Rectal smooth muscle tissue (tissue), 1 donor: ENCODE results near the gene IFT43.
A peak's percentile ranks its signal among the peaks of the same experiment; 100 is the strongest.

Experiments
- H3K27ac ChIP-seq: one replicate; pipeline ENCODE4 v1.7.0; 2013; ENCODE audit warnings: low read depth, low read length, inconsistent platforms
- H3K27me3 ChIP-seq: one replicate; pipeline ENCODE4 v1.7.0; 2013; ENCODE audit warnings: low read length; ENCODE audit not compliant: control insufficient read depth, insufficient read depth
- H3K36me3 ChIP-seq: one replicate; pipeline ENCODE4 v1.7.0; 2013; ENCODE audit warnings: low read length; ENCODE audit not compliant: control insufficient read depth, insufficient read depth
- H3K4me1 ChIP-seq: one replicate; pipeline ENCODE4 v1.7.0; 2013; ENCODE audit warnings: low read length; ENCODE audit not compliant: control insufficient read depth, insufficient read depth
- H3K4me3 ChIP-seq: one replicate; pipeline ENCODE4 v1.7.0; 2013; ENCODE audit warnings: low read length
- H3K9ac ChIP-seq: one replicate; pipeline ENCODE4 v1.7.0; 2013; ENCODE audit warnings: low read length

The IFT43 gene

GRCh38 chr14:76090616-76091391, 105.2 kb downstream of the IFT43 start:
- Histone ChIP-seq H3K27me3 (no peaks in the 10 kb centered on the region), H3K36me3 (no peaks in the 10 kb centered on the region), H3K9ac (no peak overlapping the region), H3K4me3 (no peak overlapping the region), H3K27ac (no peak overlapping the region), H3K4me1 (no peaks in the 10 kb centered on the region)

GRCh38 chr14:76093077-76093476, 107.5 kb downstream of the IFT43 start:
- Histone ChIP-seq H3K27ac (no peak overlapping the region), H3K4me1 (no peaks in the 10 kb centered on the region), H3K9ac (no peak overlapping the region), H3K36me3 (no peaks in the 10 kb centered on the region), H3K4me3 (no peak overlapping the region), H3K27me3 (no peaks in the 10 kb centered on the region)

GRCh38 chr14:76096257-76096656, 110.7 kb downstream of the IFT43 start:
- peaks cover 14% of the 10 kb centered on the region for H3K4me1 ChIP-seq
- no peak overlapping the region for H3K27ac ChIP-seq
- no peak overlapping the region for H3K4me3 ChIP-seq
- H3K36me3 ChIP-seq, result no peaks in the 10 kb centered on the region
- no peak overlapping the region for H3K9ac ChIP-seq
- no peaks in the 10 kb centered on the region for H3K27me3 ChIP-seq

- Histone ChIP-seq H3K9ac (no peak overlapping the region), H3K36me3 (no peaks in the 10 kb centered on the region), H3K4me1 (peaks cover 27% of the 10 kb centered on the region), H3K27ac (no peak overlapping the region), H3K27me3 (no peaks in the 10 kb centered on the region), H3K4me3 (no peak overlapping the region)
These were observed 112.0 kb downstream of the IFT43 start for GRCh38 chr14:76097547-76097946.

GRCh38 chr14:76098047-76098446, 112.5 kb downstream of the IFT43 start:
- Histone ChIP-seq H3K9ac (no peak overlapping the region), H3K4me3 (no peak overlapping the region), H3K27ac (no peak overlapping the region), H3K36me3 (no peaks in the 10 kb centered on the region), H3K4me1 (peaks cover 31% of the 10 kb centered on the region), H3K27me3 (no peaks in the 10 kb centered on the region)

GRCh38 chr14:76098916-76099675, 113.5 kb downstream of the IFT43 start:
- Histone ChIP-seq H3K27me3 (no peaks in the 10 kb centered on the region), H3K27ac (peak overlapping the region; percentile 95), H3K4me3 (no peak overlapping the region), H3K9ac (no peak overlapping the region), H3K4me1 (peaks cover 31% of the 10 kb centered on the region), H3K36me3 (no peaks in the 10 kb centered on the region)

- no peak overlapping the region for H3K4me3 ChIP-seq
- no peaks in the 10 kb centered on the region for H3K27me3 ChIP-seq
- H3K9ac ChIP-seq, result no peak overlapping the region
- peaks cover 31% of the 10 kb centered on the region for H3K4me1 ChIP-seq
- H3K27ac ChIP-seq, result peak overlapping the region; percentile 95
- no peaks in the 10 kb centered on the region for H3K36me3 ChIP-seq
These were observed 114.7 kb downstream of the IFT43 start for GRCh38 chr14:76100236-76100635.

- no peaks in the 10 kb centered on the region for H3K27me3 ChIP-seq
- H3K4me3 ChIP-seq, result peak overlapping the region; percentile 36
- peaks cover 31% of the 10 kb centered on the region for H3K4me1 ChIP-seq
- H3K9ac ChIP-seq, result no peak overlapping the region
- no peaks in the 10 kb centered on the region for H3K36me3 ChIP-seq
- peak overlapping the region; percentile 95 for H3K27ac ChIP-seq
These were observed 116.1 kb downstream of the IFT43 start for GRCh38 chr14:76101391-76102379.

GRCh38 chr14:76104802-76105355, 119.3 kb downstream of the IFT43 start:
- no peaks in the 10 kb centered on the region for H3K27me3 ChIP-seq
- H3K4me3 ChIP-seq, result no peak overlapping the region
- H3K4me1 ChIP-seq, result peaks cover 25% of the 10 kb centered on the region
- H3K36me3 ChIP-seq, result no peaks in the 10 kb centered on the region
- H3K27ac ChIP-seq, result no peak overlapping the region
- no peak overlapping the region for H3K9ac ChIP-seq

GRCh38 chr14:76106188-76106587, 120.6 kb downstream of the IFT43 start:
- Histone ChIP-seq H3K4me3 (no peak overlapping the region), H3K27me3 (no peaks in the 10 kb centered on the region), H3K27ac (no peak overlapping the region), H3K9ac (no peak overlapping the region), H3K4me1 (peaks cover 18% of the 10 kb centered on the region), H3K36me3 (no peaks in the 10 kb centered on the region)

GRCh38 chr14:76109087-76109880, 123.7 kb downstream of the IFT43 start:
- Histone ChIP-seq H3K4me3 (no peak overlapping the region), H3K27me3 (no peaks in the 10 kb centered on the region), H3K36me3 (no peaks in the 10 kb centered on the region), H3K27ac (no peak overlapping the region), H3K4me1 (no peaks in the 10 kb centered on the region), H3K9ac (no peak overlapping the region)
